B cell (primary cell): ENCODE data around the gene GNG13. TPM values are rescaled to one million over a fixed set of nuclear protein-coding genes. Genes with fewer than 3 reads are reported as not detected.
A peak's percentile ranks its signal among the peaks of the same experiment; 100 is the strongest.

Experiments used
- ATAC-seq: fragments of 200-7000 bp; cut with Tn5 transposase; one replicate; pipeline ENCODE4 v1.10.0; 2021; ENCODE audit warnings: low read depth, mild to moderate bottlenecking, moderate number of reproducible peaks, moderate library complexity
- CTCF ChIA-PET: fragments of 350-600 bp; sonication (Branson Sonifier 250); formaldehyde crosslinking; loops from one replicate; lab custom pipeline; 2021; ENCODE audit warnings: antibody characterized with exemption, inconsistent platforms; lab: Charles Lee
- POLR2A ChIA-PET: fragments of 350-600 bp; sonication (Branson Sonifier 250); formaldehyde crosslinking; loops from one replicate; lab custom pipeline; 2021; ENCODE audit warnings: antibody characterized with exemption; lab: Charles Lee
- DNase-seq: peaks from one replicate; pipeline ENCODE4 v3.0.0; 2013
- H2AFZ ChIP-seq: 2 replicates; pipeline ENCODE4 v1.6.1; 2012; ENCODE audit warnings: mild to moderate bottlenecking, low read depth, low read length; ENCODE audit not compliant: insufficient read depth, poor library complexity, severe bottlenecking
- H3K27ac ChIP-seq, 2 donors: 1 replicate in 1 of 2; 2 replicates in 1 of 2; pipeline ENCODE4 v1.5.1; 2012 to 2013; ENCODE audit warnings: low read length in 2 of 2, mild to moderate bottlenecking in 2 of 2, moderate library complexity in 1 of 2
- H3K27me3 ChIP-seq, 4 experiments: fragments of 200-600 bp in 1 of 4; sonication (generic) in 1 of 4; replicated peaks in 1 of 4; 1 replicate in 2 of 4; 2 replicates in 2 of 4; pipeline versions ENCODE4 v1.6.1 to v1.7.0; 2013 to 2016; ENCODE audit warnings: low read length in 3 of 4, mild to moderate bottlenecking in 2 of 4, mixed read lengths in 1 of 4, moderate library complexity in 1 of 4; ENCODE audit not compliant: insufficient read depth in 4 of 4, control insufficient read depth in 3 of 4; ENCODE audit errors: control extremely low read depth in 1 of 4
- H3K36me3 ChIP-seq, 2 experiments: replicated peaks in 1 of 2; 1 replicate in 1 of 2; 2 replicates in 1 of 2; pipeline versions ENCODE4 v1.6.1 to v1.7.1; 2013; ENCODE audit warnings: low read length in 1 of 2; ENCODE audit not compliant: insufficient read depth in 2 of 2, control insufficient read depth in 1 of 2; ENCODE audit errors: control extremely low read depth in 1 of 2, extremely low read depth in 1 of 2
- H3K4me1 ChIP-seq, 2 donors: fragments of 200-600 bp in 1 of 2; sonication (generic) in 1 of 2; 1 replicate in 1 of 2; 2 replicates in 1 of 2; pipeline versions ENCODE4 v1.5.1 to v1.6.1; 2013 to 2017; ENCODE audit warnings: low read length in 2 of 2; ENCODE audit not compliant: control insufficient read depth in 2 of 2, insufficient read depth in 2 of 2
- H3K4me2 ChIP-seq: replicated peaks from 2 replicates; pipeline ENCODE3; 2012; ENCODE audit warnings: mild to moderate bottlenecking, low read depth, low read length; ENCODE audit not compliant: poor library complexity, severe bottlenecking
- H3K4me3 ChIP-seq, 5 experiments: fragments of 200-600 bp in 1 of 5; sonication (generic) in 1 of 5; 1 replicate in 3 of 5; 2 replicates in 2 of 5; pipeline versions ENCODE4 v1.5.1 to v1.7.0; 2011 to 2016; ENCODE audit warnings: low read length in 4 of 5, mild to moderate bottlenecking in 4 of 5, low read depth in 2 of 5, control low read depth in 1 of 5, moderate library complexity in 1 of 5; ENCODE audit not compliant: insufficient read depth in 1 of 5; ENCODE audit errors: control extremely low read depth in 1 of 5, extremely low read depth in 1 of 5
- H3K79me2 ChIP-seq: fragments of 200-600 bp; sonication (generic); one replicate; pipeline ENCODE4 v1.6.0; 2016; ENCODE audit warnings: low read length; ENCODE audit not compliant: control insufficient read depth, insufficient read depth
- H3K9ac ChIP-seq: fragments of 200-600 bp; sonication (generic); 2 replicates; pipeline ENCODE4 v1.6.1; 2017; ENCODE audit warnings: mild to moderate bottlenecking, low read length, moderate library complexity
- H3K9me3 ChIP-seq, 3 donors: one replicate each; pipeline versions ENCODE4 v1.6.1 to v1.7.1; 2013; ENCODE audit warnings: low read length in 2 of 3; ENCODE audit not compliant: control insufficient read depth in 2 of 3, insufficient read depth in 1 of 3; ENCODE audit errors: control extremely low read depth in 1 of 3
- H4K20me1 ChIP-seq: 2 replicates; pipeline ENCODE4 v1.6.0; 2012; ENCODE audit warnings: mild to moderate bottlenecking, low read length; ENCODE audit not compliant: insufficient read depth, control insufficient read depth, poor library complexity, severe bottlenecking
- H3K27ac Mint-ChIP-seq: one replicate; pipeline ENCODE4 v1.8.0; 2021; ENCODE audit warnings: mixed read lengths
- H3K27me3 Mint-ChIP-seq: one replicate; pipeline ENCODE4 v1.8.0; 2021; ENCODE audit warnings: mixed read lengths
- H3K4me1 Mint-ChIP-seq: one replicate; pipeline ENCODE4 v1.8.0; 2021; ENCODE audit warnings: mixed read lengths
- H3K4me3 Mint-ChIP-seq: one replicate; pipeline ENCODE4 v1.8.0; 2021; ENCODE audit warnings: mixed read lengths
- H3K9me3 Mint-ChIP-seq: one replicate; pipeline ENCODE4 v1.8.0; 2022; ENCODE audit warnings: mixed read lengths; ENCODE audit not compliant: insufficient read depth
- CTCF ChIP-seq: fragments of 200-600 bp; IDR thresholded peaks from one replicate; pipeline ENCODE4 v1.8.0; 2022; ENCODE audit warnings: antibody characterized with exemption, mild to moderate bottlenecking
- EZH2 ChIP-seq: IDR thresholded peaks from 2 replicates; pipeline ENCODE4 v1.6.1; 2012; ENCODE audit warnings: borderline replicate concordance, low read depth, mild to moderate bottlenecking, moderate library complexity, low read length; ENCODE audit not compliant: insufficient read depth, poor library complexity, severe bottlenecking
- WGBS: methylation state at CpG from one replicate; pipeline ENCODE4 v1.1.5; 2013; ENCODE audit warnings: missing lambda C conversion rate; ENCODE audit not compliant: insufficient coverage; 5-methylcytosine and 5-hydroxymethylcytosine counted together
- intact Hi-C: fragments of 100-400 bp; cut with micrococcal nuclease; formaldehyde crosslinking; loops from one replicate; pipeline ENCODE4 v1.10.0; 2022
- polyA plus RNA-seq: library from polyadenylated mRNA; depleted of rRNA; stranded (reverse); fragments of >200 nt; gene quantifications from 2 replicates; pipeline ENCODE4 v1.2.3, GENCODE V29; 2012
- total RNA-seq, 2 donors: library from RNA; stranded (reverse); fragments of 120-200 nt in 1 of 2; gene quantifications; 1 replicate in 1 of 2; 2 replicates in 1 of 2; pipeline versions ENCODE4 v1.2.3 to v1.2.4, GENCODE V29; 2013 to 2022

Gene GNG13
- total and polyA plus RNA-seq, 2 donors (not counting 1 experiment from before 2014, with no cell fraction given), result not detected

GRCh38 chr16:797686-798085 is 2.8 kb downstream of the GNG13 start:
- Histone ChIP-seq H3K4me2 (no peak overlapping the region), H3K9ac (no peak overlapping the region), H3K4me1 (peaks cover 4 to 10% of the 10 kb centered on the region in 2 donors), H3K27me3 (peaks cover 0 to 40% (median 6%) of the 10 kb centered on the region in 4 experiments), H3K9me3 (peaks cover 0 to 10% (median 0%) of the 10 kb centered on the region in 3 donors), H3K36me3 (no peaks in the 10 kb centered on the region), H4K20me1 (no peaks in the 10 kb centered on the region), H3K79me2 (no peaks in the 10 kb centered on the region), H2AFZ (no peak overlapping the region), H3K4me3 (no peak overlapping the region), H3K27ac (no peak overlapping the region)
- Mint-ChIP-seq H3K27ac (no peak overlapping the region), H3K27me3 (peaks cover 4% of the 10 kb centered on the region), H3K4me1 (no peaks in the 10 kb centered on the region), H3K4me3 (no peak overlapping the region), H3K9me3 (no peaks in the 10 kb centered on the region)
- WGBS, result 99% methylated on average over 18 of the region's 22 CpGs
- DNase-seq (no peak), ATAC-seq (no peak)
- ChIA-PET CTCF (no interaction called here), POLR2A (no interaction called here)
- TF ChIP-seq EZH2, result no peak
- no peak for TF ChIP-seq CTCF
- intact Hi-C loops, result no loop called here

- ATAC-seq (peak; percentile 26), DNase-seq (no peak)
- H3K9me3 Mint-ChIP-seq, result no peaks in the 10 kb centered on the region
- no peak for TF ChIP-seq CTCF
- TF ChIP-seq EZH2, result no peak
- ChIA-PET CTCF (no interaction called here), POLR2A (no interaction called here)
- no peaks in the 10 kb centered on the region for H3K36me3 ChIP-seq
- 90% methylated on average over 2 of the region's 2 CpGs for WGBS
- peaks cover 0 to 10% (median 0%) of the 10 kb centered on the region in 3 donors for H3K9me3 ChIP-seq
- H4K20me1 ChIP-seq, result no peaks in the 10 kb centered on the region
- no peak overlapping the region for H3K4me3 ChIP-seq
- peaks cover 4 to 10% of the 10 kb centered on the region in 2 donors for H3K4me1 ChIP-seq
- H3K27ac ChIP-seq, result no peak overlapping the region
- peaks cover 0 to 35% (median 5%) of the 10 kb centered on the region in 4 experiments for H3K27me3 ChIP-seq
- H3K4me2 ChIP-seq, result no peak overlapping the region
- H3K27me3 Mint-ChIP-seq, result peaks cover 4% of the 10 kb centered on the region
- H3K9ac ChIP-seq, result no peak overlapping the region
- H2AFZ ChIP-seq, result no peak overlapping the region
- H3K79me2 ChIP-seq, result no peaks in the 10 kb centered on the region
- H3K27ac Mint-ChIP-seq, result no peak overlapping the region
- no peaks in the 10 kb centered on the region for H3K4me1 Mint-ChIP-seq
- intact Hi-C loops, result no loop called here
- H3K4me3 Mint-ChIP-seq, result no peak overlapping the region
Observed at GRCh38 chr16:797120-797420, 3.5 kb downstream of the GNG13 start.
